NB4 (cell line): ENCODE measurements around the gene OPCML.

Experiments used
- MYC ChIP-seq: IDR thresholded peaks from 2 replicates; pipeline ENCODE4 v1.6.1; 2011; ENCODE audit warnings: low read depth, low read length
- POLR2A ChIP-seq: IDR thresholded peaks from 2 replicates; pipeline ENCODE4 v1.6.1; 2011; ENCODE audit warnings: mild to moderate bottlenecking; ENCODE audit not compliant: insufficient read length; ENCODE audit errors: extremely low read depth
- TF ChIP-seq, protein P1 (sequence below): IDR thresholded peaks from one replicate; pipeline ENCODE4 v1.5.1; 2012; ENCODE audit warnings: low read depth, low read length

DNA sequence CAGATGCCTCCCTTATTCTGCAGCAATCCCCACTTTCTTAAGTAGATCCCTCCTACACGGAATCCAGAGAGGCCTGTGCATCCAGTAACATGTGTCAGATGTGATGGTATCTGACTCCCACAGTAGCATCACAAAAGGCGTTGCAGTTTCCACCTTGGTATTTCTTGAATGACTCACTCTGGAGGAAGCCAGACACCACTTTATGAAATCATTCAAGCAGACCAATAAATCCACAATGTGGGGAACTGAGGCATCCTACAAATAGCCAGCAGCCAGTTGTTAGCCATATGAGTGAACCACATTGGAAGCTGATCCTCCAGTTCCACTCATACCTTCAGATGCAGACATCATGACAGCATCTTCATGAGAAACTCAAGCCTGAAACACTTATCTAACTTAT, 798.1 kb downstream of the OPCML start:
- TF ChIP-seq, protein P1, sequence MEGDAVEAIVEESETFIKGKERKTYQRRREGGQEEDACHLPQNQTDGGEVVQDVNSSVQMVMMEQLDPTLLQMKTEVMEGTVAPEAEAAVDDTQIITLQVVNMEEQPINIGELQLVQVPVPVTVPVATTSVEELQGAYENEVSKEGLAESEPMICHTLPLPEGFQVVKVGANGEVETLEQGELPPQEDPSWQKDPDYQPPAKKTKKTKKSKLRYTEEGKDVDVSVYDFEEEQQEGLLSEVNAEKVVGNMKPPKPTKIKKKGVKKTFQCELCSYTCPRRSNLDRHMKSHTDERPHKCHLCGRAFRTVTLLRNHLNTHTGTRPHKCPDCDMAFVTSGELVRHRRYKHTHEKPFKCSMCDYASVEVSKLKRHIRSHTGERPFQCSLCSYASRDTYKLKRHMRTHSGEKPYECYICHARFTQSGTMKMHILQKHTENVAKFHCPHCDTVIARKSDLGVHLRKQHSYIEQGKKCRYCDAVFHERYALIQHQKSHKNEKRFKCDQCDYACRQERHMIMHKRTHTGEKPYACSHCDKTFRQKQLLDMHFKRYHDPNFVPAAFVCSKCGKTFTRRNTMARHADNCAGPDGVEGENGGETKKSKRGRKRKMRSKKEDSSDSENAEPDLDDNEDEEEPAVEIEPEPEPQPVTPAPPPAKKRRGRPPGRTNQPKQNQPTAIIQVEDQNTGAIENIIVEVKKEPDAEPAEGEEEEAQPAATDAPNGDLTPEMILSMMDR: no peak
- TF ChIP-seq POLR2A (no peak), MYC (no peak)
